ENCODE results near the gene B3GAT3. TPM values are rescaled to one million over a fixed set of nuclear protein-coding genes. Genes with fewer than 3 reads are reported as not detected.
A peak's percentile ranks its signal among the peaks of the same experiment; 100 is the strongest.

The B3GAT3 gene
- total and polyA plus RNA-seq, 10 of the 15 experiments (the other 5 are each of a cell fraction or from before 2014, with no cell fraction given) = 0.31 to 52.7 (median 29.8) TPM

- DNase-seq (ENCODE audit: low read depth, low spot score) (peak; percentile 99), FAIRE-seq (peak; percentile 99), ATAC-seq (peak; percentile 96)
- ChIA-PET RAD21 (ENCODE audit: unreplicated experiment) (interaction anchor here (0.7 to 3.3 kb wide), 18 partner anchors 9 to 197 kb away, joined by 3 to 27 read pairs (median 4); partner anchors contain the start of genes AHNAK, B3GAT3, C11orf98 and CSKMT), POLR2A (interaction anchor here (0.5 to 5.0 kb wide), 28 partner anchors 9 to 197 kb away, joined by 3 to 37 read pairs (median 5); partner anchors contain the start of genes B3GAT3, C11orf98, CSKMT and HNRNPUL2), SMC1A (ENCODE audit: uncharacterized antibody, unreplicated experiment) (interaction anchor here (0.6 to 2.2 kb wide), 9 partner anchors 14 to 465 kb away, joined by 3 to 14 read pairs (median 4); partner anchors contain the start of gene TUT1), CTCF (interaction anchor here (0.6 to 3.9 kb wide), 12 partner anchors 14 to 196 kb away, joined by 3 to 27 read pairs (median 4); partner anchors contain the start of genes HNRNPUL2 and TUT1)
- H3K36me3 ChIP-seq (ENCODE audit: control insufficient read depth in 2 of 2, insufficient read depth in 2 of 2, low read length in 1 of 2) = peaks cover 16 to 38% of the 10 kb centered on the region in 2 experiments
- intact Hi-C loops (cut with micrococcal nuclease; ENCODE audit: unreplicated experiment) (no loop called here), in situ Hi-C loops (cut with MboI) (no loop called here)
- peak within 1 kb of the TSS; percentile 88 for H2AFZ ChIP-seq (ENCODE audit: control insufficient read depth, low read depth, low read length)
- H3K4me1 ChIP-seq (ENCODE audit: control insufficient read depth, insufficient read depth, low read length) = peaks cover 24% of the 10 kb centered on the region
- H3K4me3 ChIP-seq = peak within 1 kb of the TSS; percentile 99
- H3K27ac ChIP-seq (ENCODE audit: control insufficient read depth, insufficient read depth) = peak within 1 kb of the TSS; percentile 93
- no peaks in the 10 kb centered on the region for H3K27me3 ChIP-seq (replicated peaks in 1 of 2; ENCODE audit: control insufficient read depth in 2 of 2, insufficient read depth in 2 of 2, low read length in 1 of 2)
- peaks cover 56% of the 10 kb centered on the region for H3K79me2 ChIP-seq (ENCODE audit: control insufficient read depth, insufficient read depth, low read length)
- no TSS peak for BruUV-seq (replicated peaks)
- H3K9me3 ChIP-seq (replicated peaks; ENCODE audit: control insufficient read depth, insufficient read depth, low read length) = no peaks in the 10 kb centered on the region
- H3K4me2 ChIP-seq (ENCODE audit: control insufficient read depth, insufficient read depth) = peak within 1 kb of the TSS; percentile 99
- H3K9ac ChIP-seq (ENCODE audit: control insufficient read depth, insufficient read depth, low read length) = peak within 1 kb of the TSS; percentile 98
- under 1% methylated on average over 39 of the region's 46 CpGs for WGBS (ENCODE audit: insufficient coverage, insufficient replicate concordance, low lambda C conversion rate, missing lambda C conversion rate)
- no peaks in the 10 kb centered on the region for H4K20me1 ChIP-seq (ENCODE audit: control insufficient read depth, insufficient read depth)
- TF ChIP-seq HCFC1 (IDR thresholded peaks at IDR 0.05; ENCODE audit: low read length) (peak; percentile 26), LARP7 (IDR thresholded peaks at IDR 0.05) (peak; percentile 53; the same call in 1 of the 2 replicates), ZBTB33 (IDR thresholded peaks at IDR 0.05) (0 out of 2 replicates have a peak, but pooled peaks have one; percentile 45), HSF1 (IDR thresholded peaks at IDR 0.05; ENCODE audit: low read depth, low read length) (peak; percentile 97), MEF2B (IDR thresholded peaks at IDR 0.05; ENCODE audit: partially characterized antibody, poor library complexity, severe bottlenecking) (no peak), SMC3 (IDR thresholded peaks at IDR 0.05; ENCODE audit: borderline replicate concordance, low read length) (no peak), TBL1XR1 (IDR thresholded peaks at IDR 0.05; ENCODE audit: low read depth, low read length) (0 out of 2 replicates have a peak, but pooled peaks have one; percentile 47), RB1 (IDR thresholded peaks at IDR 0.05; ENCODE audit: borderline replicate concordance) (peak; percentile 41; the same call in 1 of the 2 replicates), MTA2 (IDR thresholded peaks at IDR 0.05; ENCODE audit: low read depth) (peak; percentile 20; the same call in 1 of the 2 replicates), SIX5 (IDR thresholded peaks at IDR 0.05; ENCODE audit: low read depth, low read length, severe bottlenecking) (peak; percentile 31), ZNF622 (IDR thresholded peaks at IDR 0.05) (no peak), SUZ12 (IDR thresholded peaks at IDR 0.05; ENCODE audit: unreplicated experiment) (no peak), KAT2A (conservative IDR thresholded peaks at IDR 0.05; ENCODE audit: control insufficient read depth, low read depth, low read length) (no peak), SMAD5 (IDR thresholded peaks at IDR 0.05; ENCODE audit: low read depth) (0 out of 2 replicates have a peak, but pooled peaks have one; percentile 72), CHD2 (IDR thresholded peaks at IDR 0.05; ENCODE audit: borderline replicate concordance, low read depth, low read length) (peak; percentile 90), BCL3 (IDR thresholded peaks at IDR 0.05; ENCODE audit: borderline replicate concordance, insufficient read depth, low read depth, low read length, poor library complexity, severe bottlenecking) (peak; percentile 55)
Measured at GRCh38 chr11:62573592-62574362, 48.0 kb downstream of the B3GAT3 start, which contains the start of gene EEF1G. Gene EEF1G (minus strand): TSS chr11:62573891. CDS start chr11:62573842, 49 bp downstream.
